ENCODE data around the gene DMWD. TPM values are rescaled to one million over a fixed set of nuclear protein-coding genes. Genes with fewer than 3 reads are reported as not detected.

The DMWD gene
- total RNA-seq, 1 experiment from 2014 or later, result 34.9 TPM

DNA sequence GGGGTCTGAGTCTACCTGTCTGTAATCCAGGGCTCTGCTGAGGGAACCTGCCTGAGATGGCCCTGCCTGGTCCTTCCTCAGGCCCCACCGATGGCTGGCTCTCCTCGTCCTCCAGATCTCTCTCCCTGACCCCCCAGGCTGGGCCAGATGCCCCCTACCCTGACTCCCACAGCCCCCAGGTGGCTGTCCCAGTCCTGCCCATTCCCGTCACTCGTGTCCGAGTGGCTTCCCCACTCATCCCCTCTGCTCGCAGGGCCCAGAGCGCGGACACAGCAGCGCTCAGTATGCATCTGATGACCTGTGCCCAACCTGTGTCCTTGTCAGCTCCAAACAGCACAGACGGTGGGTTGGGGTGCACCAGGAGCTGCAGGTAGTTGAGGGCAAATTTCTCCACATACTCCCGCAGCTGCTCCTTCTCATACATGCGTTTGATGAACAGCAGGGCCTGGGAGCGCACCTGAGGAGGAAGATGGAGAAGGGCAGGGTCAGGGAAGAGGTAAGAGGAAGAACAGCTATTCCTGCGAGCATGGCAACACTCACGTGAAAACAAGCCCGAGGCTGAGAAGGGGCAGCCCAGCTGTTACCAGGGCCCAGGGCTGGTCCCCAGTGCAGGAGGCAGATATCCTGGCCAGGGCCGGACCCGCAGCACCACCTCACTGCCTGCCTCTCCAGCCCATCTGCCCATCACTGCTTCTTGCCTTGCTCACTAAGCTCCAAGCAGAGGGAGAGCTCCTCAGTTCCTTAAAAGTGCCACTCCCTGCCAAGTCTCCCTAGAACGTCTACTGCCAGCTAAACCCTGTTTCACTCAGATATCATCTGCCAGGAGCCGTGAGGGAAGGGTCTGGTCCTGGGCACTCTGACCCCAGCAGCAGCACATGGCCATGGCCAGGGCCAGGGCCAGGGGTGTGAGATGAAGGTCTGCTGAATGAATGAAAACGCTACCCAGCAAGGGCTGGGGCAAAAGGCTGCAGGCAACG, 33.6 kb upstream of the DMWD start:
- peaks cover 4% of the 10 kb centered on the region for H3K36me3 ChIP-seq (ENCODE audit: low read depth, low read length)
- TF ChIP-seq CTCF (conservative IDR thresholded peaks at IDR 0.05; ENCODE audit: low read depth, low read length), result no peak
- TF ChIP-seq EZH2 (IDR thresholded peaks at IDR 0.05; ENCODE audit: low read length, unreplicated experiment), result no peak
- TF ChIP-seq EZH2phosphoT487 (IDR thresholded peaks at IDR 0.05; ENCODE audit: borderline replicate concordance, low read length), result no peak
- no peaks in the 10 kb centered on the region for H3K4me1 ChIP-seq (ENCODE audit: insufficient read depth, low read length)
- intact Hi-C loops (cut with micrococcal nuclease), result no loop called here
- no peaks in the 10 kb centered on the region for H4K20me1 ChIP-seq (ENCODE audit: low read length)
- H3K4me2 ChIP-seq (ENCODE audit: low read length), result no peak overlapping the region
- H3F3A ChIP-seq (ENCODE audit: low read length, unreplicated experiment), result no peaks in the 10 kb centered on the region
- H3K27ac ChIP-seq (ENCODE audit: low read length), result no peak overlapping the region
- H2AFZ ChIP-seq (ENCODE audit: low read length), result no peak overlapping the region
- H3K9me3 ChIP-seq (ENCODE audit: low read length), result no peaks in the 10 kb centered on the region
- H3K4me3 ChIP-seq (ENCODE audit: low read length), result no peak overlapping the region
- no peaks in the 10 kb centered on the region for H3K79me2 ChIP-seq (ENCODE audit: low read length)
- BruUV-seq (replicated peaks), result no TSS peak
- no peak for ATAC-seq
- H3K9ac ChIP-seq (ENCODE audit: low read length), result no peak overlapping the region
- H3K27me3 ChIP-seq (ENCODE audit: low read length), result no peaks in the 10 kb centered on the region
- no peak for DNase-seq
- ChIA-PET POLR2A (ENCODE audit: unreplicated experiment) (no interaction called here), CTCF (no interaction called here)
- H3K9me2 ChIP-seq (replicated peaks; ENCODE audit: low read length), result no peaks in the 10 kb centered on the region

DNA sequence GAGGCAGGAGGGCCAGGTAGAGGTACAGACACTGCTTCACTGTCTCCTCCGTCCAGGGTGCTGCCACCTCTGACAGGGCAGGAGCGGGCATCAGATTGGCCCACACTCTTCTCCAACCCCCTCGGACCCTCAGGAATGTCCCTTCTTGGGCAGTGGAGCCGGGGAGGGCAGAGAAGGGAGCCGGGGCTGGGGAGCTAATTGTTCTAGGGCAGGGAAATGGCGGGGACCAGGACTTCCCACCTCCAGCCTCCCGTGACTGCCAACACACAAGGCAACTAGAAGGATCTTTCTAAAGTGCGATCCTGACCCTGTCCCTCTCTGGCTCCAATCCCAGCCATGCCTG, 32.6 kb upstream of the DMWD start:
- no peak overlapping the region for H3K4me2 ChIP-seq (ENCODE audit: low read length)
- no peaks in the 10 kb centered on the region for H3K9me3 ChIP-seq (ENCODE audit: low read length)
- H3K36me3 ChIP-seq (ENCODE audit: low read depth, low read length), result peaks cover 4% of the 10 kb centered on the region
- no peak overlapping the region for H3K9ac ChIP-seq (ENCODE audit: low read length)
- ChIA-PET POLR2A (ENCODE audit: unreplicated experiment) (no interaction called here), CTCF (no interaction called here)
- DNase-seq (no peak), ATAC-seq (no peak)
- no peak overlapping the region for H3K27ac ChIP-seq (ENCODE audit: low read length)
- no peaks in the 10 kb centered on the region for H3K79me2 ChIP-seq (ENCODE audit: low read length)
- TF ChIP-seq EZH2phosphoT487 (IDR thresholded peaks at IDR 0.05; ENCODE audit: borderline replicate concordance, low read length), result no peak
- TF ChIP-seq EZH2 (IDR thresholded peaks at IDR 0.05; ENCODE audit: low read length, unreplicated experiment), result no peak
- TF ChIP-seq CTCF (conservative IDR thresholded peaks at IDR 0.05; ENCODE audit: low read depth, low read length), result no peak
- no peaks in the 10 kb centered on the region for H4K20me1 ChIP-seq (ENCODE audit: low read length)
- H3K9me2 ChIP-seq (replicated peaks; ENCODE audit: low read length), result no peaks in the 10 kb centered on the region
- H3K4me3 ChIP-seq (ENCODE audit: low read length), result no peak overlapping the region
- BruUV-seq (replicated peaks), result no TSS peak
- H3K27me3 ChIP-seq (ENCODE audit: low read length), result no peaks in the 10 kb centered on the region
- H3F3A ChIP-seq (ENCODE audit: low read length, unreplicated experiment), result no peaks in the 10 kb centered on the region
- H2AFZ ChIP-seq (ENCODE audit: low read length), result no peak overlapping the region
- intact Hi-C loops (cut with micrococcal nuclease), result no loop called here
- no peaks in the 10 kb centered on the region for H3K4me1 ChIP-seq (ENCODE audit: insufficient read depth, low read length)
